T-cell (primary cell): ENCODE results near the gene FASTK. TPM values are rescaled to one million over a fixed set of nuclear protein-coding genes. Genes with fewer than 3 reads are reported as not detected.
A peak's percentile ranks its signal among the peaks of the same experiment; 100 is the strongest.

Source experiments
- ATAC-seq, 4 experiments: fragments of 200-7000 bp in 3 of 4; fragments of 150-1000 bp in 1 of 4; cut with Tn5 transposase; replicated peaks in 1 of 4; 1 replicate in 3 of 4; 2 replicates in 1 of 4; pipeline ENCODE4 v1.10.0; 2021; ENCODE audit warnings: moderate library complexity in 3 of 4, mild to moderate bottlenecking in 2 of 4, moderate number of reproducible peaks in 1 of 4
- CTCF ChIA-PET, 2 donors: fragments of 300-600 bp; sonication (Branson Sonifier 250); formaldehyde crosslinking; loops; one replicate each; lab custom pipeline; 2022; ENCODE audit warnings: antibody characterized with exemption in 2 of 2; lab: Charles Lee
- POLR2A ChIA-PET, 2 donors: fragments of 300-600 bp; sonication (Branson Sonifier 250); formaldehyde crosslinking; loops; one replicate each; lab custom pipeline; 2022; ENCODE audit warnings: antibody characterized with exemption in 2 of 2; lab: Charles Lee
- DNase-seq, 35 experiments: peaks; one replicate each; pipeline versions ENCODE4 v3.0.0 to v3.0.0-alpha.2; 2013 to 2023
- H3K27ac ChIP-seq: one replicate; pipeline ENCODE4 v1.5.1; 2013; ENCODE audit warnings: low read length
- H3K27me3 ChIP-seq, 2 experiments: replicated peaks in 1 of 2; 1 replicate in 1 of 2; 2 replicates in 1 of 2; pipeline versions ENCODE4 v1.6.1 to v1.7.0; 2013; ENCODE audit warnings: low read length in 1 of 2, mixed read lengths in 1 of 2; ENCODE audit not compliant: control insufficient read depth in 2 of 2, insufficient read depth in 2 of 2; ENCODE audit errors: extremely low read depth in 1 of 2
- H3K36me3 ChIP-seq, 2 donors: 1 replicate in 1 of 2; 2 replicates in 1 of 2; pipeline versions ENCODE4 v1.6.1 to v1.7.0; 2013; ENCODE audit warnings: low read length in 1 of 2; ENCODE audit not compliant: control insufficient read depth in 2 of 2, insufficient read depth in 1 of 2; ENCODE audit errors: extremely low read depth in 1 of 2
- H3K4me1 ChIP-seq, 2 experiments: 1 replicate in 1 of 2; 2 replicates in 1 of 2; pipeline versions ENCODE4 v1.6.1 to v1.7.0; 2013; ENCODE audit warnings: low read length in 2 of 2, mixed read lengths in 1 of 2; ENCODE audit not compliant: insufficient read depth in 2 of 2, control insufficient read depth in 1 of 2; ENCODE audit errors: extremely low read depth in 1 of 2
- H3K4me3 ChIP-seq, 2 donors: 1 replicate in 1 of 2; 2 replicates in 1 of 2; pipeline versions ENCODE4 v1.5.1 to v1.7.0; 2013; ENCODE audit warnings: mild to moderate bottlenecking in 2 of 2, low read length in 1 of 2, moderate library complexity in 1 of 2; ENCODE audit not compliant: control insufficient read depth in 1 of 2; ENCODE audit errors: extremely low read depth in 1 of 2
- H3K9me3 ChIP-seq: 2 replicates; pipeline ENCODE4 v1.7.0; 2013
- H3K27ac Mint-ChIP-seq, 2 donors: one replicate each; pipeline ENCODE4 v1.8.0; 2020 to 2021; ENCODE audit warnings: mild to moderate bottlenecking in 2 of 2, mixed read lengths in 2 of 2
- H3K27me3 Mint-ChIP-seq, 2 donors: one replicate each; pipeline ENCODE4 v1.8.0; 2021 to 2022; ENCODE audit warnings: mixed read lengths in 2 of 2
- H3K36me3 Mint-ChIP-seq: one replicate; pipeline ENCODE4 v1.8.0; 2021; ENCODE audit warnings: mixed read lengths
- H3K4me1 Mint-ChIP-seq, 3 donors: one replicate each; pipeline ENCODE4 v1.8.0; 2020 to 2022; ENCODE audit warnings: mixed read lengths in 3 of 3, mild to moderate bottlenecking in 1 of 3
- H3K4me3 Mint-ChIP-seq, 3 donors: one replicate each; pipeline ENCODE4 v1.8.0; 2020 to 2022; ENCODE audit warnings: mild to moderate bottlenecking in 3 of 3, mixed read lengths in 3 of 3, moderate library complexity in 3 of 3
- H3K9me3 Mint-ChIP-seq, 3 donors: one replicate each; pipeline ENCODE4 v1.8.0; 2020 to 2022; ENCODE audit warnings: mixed read lengths in 3 of 3
- WGBS: methylation state at CpG from one replicate; pipeline ENCODE4 v1.1.5; 2013; ENCODE audit warnings: missing lambda C conversion rate; ENCODE audit not compliant: insufficient coverage; 5-methylcytosine and 5-hydroxymethylcytosine counted together
- total RNA-seq, 35 experiments: library from RNA in 6 of 35; stranded (reverse) in 6 of 35; fragments of 120-200 nt in 1 of 35; gene quantifications; one replicate each; pipeline versions ENCODE4 v1.2.1 to v1.2.4 and lab custom pipeline; 2013 to 2026

The FASTK gene, protein sequence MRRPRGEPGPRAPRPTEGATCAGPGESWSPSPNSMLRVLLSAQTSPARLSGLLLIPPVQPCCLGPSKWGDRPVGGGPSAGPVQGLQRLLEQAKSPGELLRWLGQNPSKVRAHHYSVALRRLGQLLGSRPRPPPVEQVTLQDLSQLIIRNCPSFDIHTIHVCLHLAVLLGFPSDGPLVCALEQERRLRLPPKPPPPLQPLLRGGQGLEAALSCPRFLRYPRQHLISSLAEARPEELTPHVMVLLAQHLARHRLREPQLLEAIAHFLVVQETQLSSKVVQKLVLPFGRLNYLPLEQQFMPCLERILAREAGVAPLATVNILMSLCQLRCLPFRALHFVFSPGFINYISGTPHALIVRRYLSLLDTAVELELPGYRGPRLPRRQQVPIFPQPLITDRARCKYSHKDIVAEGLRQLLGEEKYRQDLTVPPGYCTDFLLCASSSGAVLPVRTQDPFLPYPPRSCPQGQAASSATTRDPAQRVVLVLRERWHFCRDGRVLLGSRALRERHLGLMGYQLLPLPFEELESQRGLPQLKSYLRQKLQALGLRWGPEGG
- 100 to 1,000 TPM in 4 of 5 donors, 10 to 100 TPM in 1; 98.8 to 157 (median 151) TPM for total RNA-seq
- 52.9 TPM for total RNA-seq (2013)
- 37.0 to 139 (median 81.2) reads per million in 29 experiments for total RNA-seq (lab: John Stamatoyannopoulos, UW)

DNA sequence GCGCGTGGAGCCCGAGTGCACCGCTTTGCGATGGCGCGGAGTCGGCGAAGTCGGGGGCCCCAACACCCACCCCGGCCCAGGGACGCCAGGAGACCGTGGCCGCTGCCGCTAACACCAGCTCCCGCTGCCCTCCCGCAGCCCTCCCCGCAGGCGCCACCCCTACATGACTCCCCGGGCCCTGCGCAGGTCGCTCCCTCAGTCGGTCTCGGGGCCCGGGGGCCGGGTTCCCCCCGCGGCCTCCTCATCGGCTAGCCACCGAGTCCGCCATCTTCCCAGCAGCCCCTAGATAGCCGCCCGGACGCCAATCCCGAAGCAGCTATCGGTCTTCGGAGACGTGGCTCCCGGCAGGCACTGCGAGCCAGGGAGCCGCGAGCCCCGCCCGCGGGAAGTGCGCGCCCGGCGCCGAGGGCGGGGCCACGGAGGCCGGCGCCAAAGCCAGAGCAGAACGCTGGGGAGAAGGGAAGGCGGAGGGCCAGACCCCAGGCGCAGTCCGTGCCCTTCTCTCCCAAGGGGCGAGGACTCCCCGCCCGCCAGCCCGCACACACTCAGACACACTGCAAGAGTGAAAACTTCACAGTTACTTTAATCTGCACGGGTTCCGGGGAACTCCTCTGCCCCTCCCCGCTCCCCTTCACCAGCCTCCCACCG, at the start of gene FASTK:
FASTK (minus strand) TSS at position 288 of the 648 bp plus-strand sequence; CDS start at position 245, 43 bp downstream.
- ChIA-PET CTCF (interaction anchor here in 1 of 2 donors (0.5 to 1.2 kb wide), 4 partner anchors 22 to 139 kb away, joined by 3 to 6 read pairs (median 4); partner anchors contain the start of genes ABCB8 and SLC4A2), POLR2A (no interaction called here)
- DNase-seq, result peak; percentile 67 to 92 (median 85)
- Mint-ChIP-seq H3K4me3 (peak within 1 kb of the TSS; percentile 80 to 89 (median 85)), H3K9me3 (no peaks in the 10 kb centered on the region), H3K4me1 (peaks cover 36 to 47% (median 39%) of the 10 kb centered on the region in 3 donors), H3K27ac (peak within 1 kb of the TSS; percentile 79 to 82), H3K27me3 (peaks cover 4 to 7% of the 10 kb centered on the region in 2 donors), H3K36me3 (peaks cover 7% of the 10 kb centered on the region)
- ATAC-seq, result peak; percentile 75 to 89 (median 86)
- Histone ChIP-seq H3K4me1 (peaks cover 15 to 66% of the 10 kb centered on the region in 2 experiments), H3K36me3 (peaks cover 4 to 11% of the 10 kb centered on the region in 2 donors), H3K4me3 (peak within 1 kb of the TSS; percentile 77 to 90), H3K9me3 (no peaks in the 10 kb centered on the region), H3K27ac (peak within 1 kb of the TSS; percentile 80), H3K27me3 (peaks cover 0 to under 1% of the 10 kb centered on the region in 2 experiments)
- 2% methylated on average over 66 of the region's 66 CpGs for WGBS

DNA sequence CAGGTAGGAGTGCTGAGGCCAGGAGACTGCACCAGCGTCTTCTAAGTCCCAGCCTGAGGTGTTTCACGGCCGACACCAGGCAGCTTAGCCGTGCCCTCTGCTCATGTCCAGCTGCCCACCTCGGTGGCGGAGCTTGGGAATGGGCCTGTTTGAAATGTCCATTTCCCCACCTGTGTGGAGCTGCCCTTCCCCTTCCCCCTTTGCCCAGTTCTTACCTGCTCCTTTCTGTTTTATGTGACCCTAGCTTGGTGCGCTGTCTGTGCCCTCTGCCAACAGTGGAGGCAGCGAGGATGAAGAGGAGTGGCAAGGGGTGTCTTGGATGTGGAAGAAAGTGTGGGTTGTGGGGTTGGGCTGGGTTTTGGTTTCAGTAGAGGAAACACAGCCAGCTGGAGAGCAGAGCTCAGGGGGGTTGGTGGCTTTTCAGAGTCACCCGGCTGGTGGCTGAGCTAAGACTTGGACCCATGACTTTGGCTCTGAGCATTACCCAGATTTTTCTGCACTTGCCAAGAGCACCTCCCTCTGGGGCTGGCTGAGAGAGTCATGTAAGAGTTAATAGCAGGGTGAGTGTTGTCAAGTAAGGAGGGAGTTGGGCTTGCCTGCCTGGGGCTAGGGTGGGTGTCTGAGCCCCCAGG, 49.5 kb upstream of the FASTK start:
- Histone ChIP-seq H3K27ac (no peak overlapping the region), H3K4me3 (no peak overlapping the region), H3K36me3 (peaks cover 0 to 14% of the 10 kb centered on the region in 2 donors), H3K9me3 (no peaks in the 10 kb centered on the region), H3K4me1 (no peaks in the 10 kb centered on the region), H3K27me3 (peaks cover 0 to 2% of the 10 kb centered on the region in 2 experiments)
- DNase-seq (no peak), ATAC-seq (no peak)
- no peaks in the 10 kb centered on the region for H3K27me3 Mint-ChIP-seq
- no peak overlapping the region for H3K4me3 Mint-ChIP-seq
- CTCF ChIA-PET, result no interaction called here
- H3K4me1 Mint-ChIP-seq, result no peaks in the 10 kb centered on the region
- no peak overlapping the region for H3K27ac Mint-ChIP-seq
- 82% methylated on average over 8 of the region's 9 CpGs for WGBS
- H3K9me3 Mint-ChIP-seq, result no peaks in the 10 kb centered on the region
- H3K36me3 Mint-ChIP-seq, result peaks cover 32% of the 10 kb centered on the region
- POLR2A ChIA-PET, result no interaction called here

DNA sequence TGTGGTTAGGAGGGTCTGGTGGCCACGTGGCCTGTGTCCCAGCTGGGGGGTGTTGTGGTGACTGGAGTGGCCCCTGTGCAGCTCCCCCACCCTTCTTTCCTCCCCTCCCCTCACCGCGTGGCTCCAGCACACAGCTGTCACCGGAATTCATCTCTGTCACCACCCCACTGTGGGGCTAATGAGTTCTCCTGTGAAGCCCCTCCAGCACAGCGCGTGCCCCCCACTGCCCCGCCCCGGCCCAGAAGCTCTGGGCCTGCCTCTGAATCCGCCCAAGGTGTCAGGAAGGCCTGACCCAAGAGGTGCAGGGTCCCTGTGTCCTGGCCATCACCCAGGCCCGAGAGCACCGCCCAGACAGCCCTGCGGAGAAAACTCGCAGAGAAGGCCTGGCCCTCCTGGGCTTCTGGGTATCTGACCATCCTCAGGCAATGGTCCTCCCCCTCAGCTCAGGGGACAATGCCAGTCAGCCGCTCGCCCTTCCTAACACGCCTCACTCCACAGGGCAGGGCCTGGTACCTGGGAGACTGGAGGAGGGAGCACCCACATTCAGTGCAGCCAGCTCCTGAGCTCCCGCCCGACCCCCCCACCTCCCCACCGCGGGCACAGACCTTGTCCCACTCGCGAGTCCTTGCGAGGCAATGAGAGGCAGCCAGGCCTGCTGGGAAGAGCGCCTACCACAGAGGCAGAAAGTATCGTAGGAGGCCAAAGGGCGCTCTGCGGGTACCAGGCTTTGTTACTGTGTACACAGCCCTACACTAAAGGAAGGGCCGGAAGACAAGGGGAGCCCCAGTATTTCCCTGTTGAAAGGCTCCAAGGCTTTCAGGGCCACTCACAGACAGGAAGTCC, 48.7 kb upstream of the FASTK start:
- CTCF ChIA-PET, result interaction anchor here in 1 of 2 donors (0.5 kb wide), 1 partner anchor 188 kb away, joined by 12 read pairs; no protein-coding TSS in a partner anchor
- POLR2A ChIA-PET, result interaction anchor here in 1 of 2 donors (0.6 kb wide), 1 partner anchor 182 kb away, joined by 4 read pairs; no protein-coding TSS in a partner anchor
- peaks cover 2 to 3% of the 10 kb centered on the region in 2 experiments for H3K27me3 ChIP-seq
- no peaks in the 10 kb centered on the region for H3K27me3 Mint-ChIP-seq
- 88% methylated on average over 22 of the region's 28 CpGs for WGBS
- DNase-seq, result no peak
- no peaks in the 10 kb centered on the region for H3K9me3 Mint-ChIP-seq
- no peak overlapping the region for H3K4me3 ChIP-seq
- H3K4me1 ChIP-seq, result peaks cover 0 to under 1% of the 10 kb centered on the region in 2 experiments
- no peak overlapping the region for H3K4me3 Mint-ChIP-seq
- H3K27ac Mint-ChIP-seq, result no peak overlapping the region
- peaks cover 0 to 14% of the 10 kb centered on the region in 2 donors for H3K36me3 ChIP-seq
- H3K36me3 Mint-ChIP-seq, result peaks cover 26% of the 10 kb centered on the region
- no peak overlapping the region for H3K27ac ChIP-seq
- H3K4me1 Mint-ChIP-seq, result no peaks in the 10 kb centered on the region
- no peak for ATAC-seq
- no peaks in the 10 kb centered on the region for H3K9me3 ChIP-seq

DNA sequence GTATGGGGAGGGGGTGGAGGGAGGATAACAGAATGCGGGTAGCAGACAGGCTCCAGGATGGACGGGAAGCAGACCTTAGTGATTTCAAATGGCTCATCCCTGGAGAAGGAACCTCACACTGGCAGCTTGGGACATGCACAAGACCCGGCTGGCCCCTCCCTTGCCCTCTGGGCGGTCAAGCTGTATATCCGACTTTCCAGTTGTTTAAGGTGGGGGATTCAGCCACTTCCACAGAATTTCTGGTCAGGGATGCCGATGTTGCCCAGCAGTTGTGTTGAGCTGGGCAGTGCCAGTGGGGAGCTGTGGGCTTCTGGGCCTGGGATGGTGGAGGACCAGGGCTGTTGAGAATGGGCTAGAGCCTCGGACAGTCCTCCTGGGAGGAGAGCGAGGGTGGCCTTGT, 48.1 kb upstream of the FASTK start:
- H3K4me1 Mint-ChIP-seq, result peaks cover 4 to 6% (median 5%) of the 10 kb centered on the region in 3 donors

DNA sequence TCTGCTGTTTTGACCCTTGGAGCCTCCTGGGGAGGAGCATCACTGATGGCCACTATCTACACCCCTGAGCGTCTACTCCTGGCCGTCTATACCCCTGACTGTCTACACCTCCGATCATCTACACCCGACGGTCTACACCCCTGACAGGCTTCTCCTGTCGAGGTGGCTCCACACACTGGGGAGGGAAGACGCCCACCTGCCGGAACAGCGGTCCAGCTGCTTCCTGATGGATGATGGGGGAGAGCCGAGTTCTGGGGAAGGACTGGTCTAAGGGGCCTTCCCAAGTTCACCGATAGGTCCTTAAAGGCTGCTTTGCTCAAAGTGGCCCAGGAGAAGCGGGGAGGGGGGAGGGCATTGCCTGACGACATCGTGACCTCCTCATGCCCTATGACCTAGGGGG, 47.5 kb upstream of the FASTK start:
- Mint-ChIP-seq H3K27me3 (no peaks in the 10 kb centered on the region), H3K27ac (no peak overlapping the region), H3K9me3 (no peaks in the 10 kb centered on the region), H3K4me1 (peaks cover 5 to 9% (median 6%) of the 10 kb centered on the region in 3 donors), H3K4me3 (no peak overlapping the region), H3K36me3 (peaks cover 31% of the 10 kb centered on the region)
- WGBS, result 81% methylated on average over 7 of the region's 14 CpGs
- DNase-seq (no peak), ATAC-seq (no peak)
- Histone ChIP-seq H3K9me3 (no peaks in the 10 kb centered on the region), H3K36me3 (peaks cover 0 to 12% of the 10 kb centered on the region in 2 donors), H3K27me3 (peaks cover 2 to 3% of the 10 kb centered on the region in 2 experiments), H3K4me3 (no peak overlapping the region), H3K27ac (no peak overlapping the region), H3K4me1 (peaks cover 2 to 9% of the 10 kb centered on the region in 2 experiments)
- ChIA-PET CTCF (interaction anchor here in 1 of 2 donors (0.7 kb wide), 1 partner anchor 406 kb away, joined by 5 read pairs; no protein-coding TSS in a partner anchor), POLR2A (no interaction called here)

More for the DNA sequence above, 48.1 kb upstream of the FASTK start:
- POLR2A ChIA-PET, result no interaction called here
- Histone ChIP-seq H3K36me3 (peaks cover 0 to 13% of the 10 kb centered on the region in 2 donors), H3K9me3 (no peaks in the 10 kb centered on the region), H3K4me1 (peaks cover 2 to 6% of the 10 kb centered on the region in 2 experiments), H3K27me3 (peaks cover 2 to 3% of the 10 kb centered on the region in 2 experiments), H3K4me3 (no peak overlapping the region), H3K27ac (no peak overlapping the region)
- WGBS, result 58% methylated on average over 3 of the region's 8 CpGs
- Mint-ChIP-seq H3K4me3 (no peak overlapping the region), H3K27me3 (no peaks in the 10 kb centered on the region), H3K9me3 (no peaks in the 10 kb centered on the region), H3K36me3 (peaks cover 26% of the 10 kb centered on the region), H3K27ac (no peak overlapping the region)
- CTCF ChIA-PET, result interaction anchor here in 1 of 2 donors (0.5 kb wide), 1 partner anchor 189 kb away, joined by 12 read pairs; no protein-coding TSS in a partner anchor
- DNase-seq (no peak), ATAC-seq (no peak)
